ENCODE data around the gene COL13A1. TPM values are rescaled to one million over a fixed set of nuclear protein-coding genes. Genes with fewer than 3 reads are reported as not detected.

COL13A1 gene
- polyA plus RNA-seq, 1 donor = 25.8 TPM

DNA sequence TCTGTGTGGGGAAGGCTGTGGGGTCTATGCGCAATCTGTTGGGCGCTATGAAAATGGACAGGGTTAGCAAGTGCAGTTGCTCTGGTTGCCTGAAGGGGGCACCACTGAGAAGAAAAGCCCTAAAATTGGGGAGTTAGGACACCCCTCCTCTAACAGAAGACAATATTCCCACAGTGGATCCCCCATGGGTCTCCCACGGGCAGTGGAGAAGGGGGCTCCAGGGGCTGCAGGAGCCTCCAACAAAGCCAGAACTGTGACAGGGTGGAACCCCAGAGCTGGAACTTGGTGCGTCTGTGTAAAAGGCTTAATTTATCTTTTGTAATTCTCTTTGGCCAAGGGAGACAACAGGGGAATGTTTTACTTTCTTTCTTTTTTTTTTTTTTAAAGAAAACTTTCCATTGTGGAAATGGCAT lies 12.5 kb upstream of the COL13A1 start:
- no peak for DNase-seq

DNA sequence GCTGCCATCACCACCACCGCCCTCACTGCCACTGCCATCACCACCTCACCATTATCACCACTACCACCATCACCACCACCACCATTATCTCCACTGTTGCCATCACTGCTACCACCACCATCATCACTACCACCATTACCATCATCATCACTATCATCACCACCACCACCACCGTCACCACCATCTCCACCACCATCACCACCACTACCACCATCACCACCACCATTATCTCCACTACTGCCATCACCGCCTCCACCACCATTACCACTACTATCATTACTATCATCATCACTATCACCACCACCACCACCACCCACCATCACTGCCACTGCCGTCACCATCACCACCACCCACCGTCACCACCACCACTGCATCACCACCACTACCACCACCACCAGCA lies 9.9 kb upstream of the COL13A1 start:
- no peak for DNase-seq

- no peak for DNase-seq
Measured at GRCh38 chr10:69792341-69792740, 9.4 kb upstream of the COL13A1 start.

GRCh38 chr10:69794673-69795072 lies 7.0 kb upstream of the COL13A1 start:
- no peak for DNase-seq

DNA sequence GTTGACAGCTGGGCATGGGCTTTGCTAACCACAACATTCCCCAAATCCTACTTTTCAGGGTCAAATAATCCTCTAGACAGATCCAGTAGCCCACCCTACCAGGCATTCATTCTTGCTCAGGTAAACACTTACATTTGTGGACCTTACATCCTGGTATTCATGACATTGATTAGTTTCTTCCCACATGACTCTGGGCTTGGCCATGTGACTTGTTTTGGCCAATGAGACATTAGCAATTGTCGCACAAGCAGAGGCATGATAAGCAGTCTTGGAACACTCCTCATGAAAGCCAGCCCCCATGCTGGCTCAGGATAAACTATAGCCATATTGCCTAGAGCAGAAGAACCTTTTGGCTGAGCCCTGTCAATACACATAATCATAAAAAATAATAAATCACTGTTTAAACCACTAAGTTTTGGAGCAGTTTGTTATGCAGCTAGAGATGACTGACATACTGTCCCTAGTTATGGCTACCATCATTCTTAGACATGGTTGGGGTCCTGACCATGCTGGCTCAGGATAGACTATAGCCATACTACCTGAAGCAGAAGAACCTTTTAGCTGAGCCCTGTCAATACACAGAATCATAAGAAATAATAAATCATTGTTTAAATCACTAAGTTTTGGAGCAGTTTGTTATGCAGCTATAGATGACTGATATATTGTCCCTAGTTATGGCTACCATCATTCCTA lies 6.3 kb upstream of the COL13A1 start:
- DNase-seq = no peak

GRCh38 chr10:69797959-69798358 lies 3.7 kb upstream of the COL13A1 start:
- no peak for DNase-seq

GRCh38 chr10:69800109-69800508 lies 1.6 kb upstream of the COL13A1 start:
- DNase-seq = peak; percentile 80

DNA sequence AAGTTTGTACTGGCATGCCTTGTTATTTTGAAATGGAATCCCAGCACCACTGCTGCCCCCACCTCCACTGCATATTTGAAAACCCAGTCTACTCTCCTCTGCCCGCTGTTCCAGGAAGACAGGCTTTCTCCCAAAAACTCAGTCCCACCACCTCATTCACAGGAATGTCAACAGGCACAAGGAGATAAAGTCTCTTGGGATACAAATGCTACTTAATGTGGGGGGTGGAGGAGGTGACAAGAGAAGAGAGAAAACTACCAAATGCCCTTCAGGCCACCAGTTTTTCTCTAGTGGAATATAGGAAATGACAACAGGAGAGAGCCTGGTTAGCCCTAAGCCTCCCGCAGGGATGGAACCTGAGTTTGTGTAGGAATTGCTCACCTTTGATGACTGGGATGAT lies 1.0 kb upstream of the COL13A1 start:
- DNase-seq = no peak

DNA sequence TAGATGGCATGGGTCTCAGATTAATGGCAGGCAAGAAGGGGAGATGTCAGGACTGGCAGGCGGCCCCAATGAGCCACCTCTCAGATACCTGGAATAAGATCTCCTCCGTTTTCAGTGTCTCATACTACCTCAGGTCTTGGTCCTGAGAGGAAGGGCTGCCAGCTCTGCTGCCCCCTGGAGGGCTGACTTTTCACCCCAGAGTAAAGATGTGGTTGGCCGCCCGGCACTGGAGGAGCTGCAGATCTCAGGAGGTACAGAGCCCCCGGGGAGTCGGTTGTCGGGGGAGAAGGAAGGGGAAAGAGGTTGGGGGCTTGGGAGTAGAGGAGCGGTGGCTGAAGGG lies 642 bp upstream of the COL13A1 start:
- peak; percentile 54 for DNase-seq

DNA sequence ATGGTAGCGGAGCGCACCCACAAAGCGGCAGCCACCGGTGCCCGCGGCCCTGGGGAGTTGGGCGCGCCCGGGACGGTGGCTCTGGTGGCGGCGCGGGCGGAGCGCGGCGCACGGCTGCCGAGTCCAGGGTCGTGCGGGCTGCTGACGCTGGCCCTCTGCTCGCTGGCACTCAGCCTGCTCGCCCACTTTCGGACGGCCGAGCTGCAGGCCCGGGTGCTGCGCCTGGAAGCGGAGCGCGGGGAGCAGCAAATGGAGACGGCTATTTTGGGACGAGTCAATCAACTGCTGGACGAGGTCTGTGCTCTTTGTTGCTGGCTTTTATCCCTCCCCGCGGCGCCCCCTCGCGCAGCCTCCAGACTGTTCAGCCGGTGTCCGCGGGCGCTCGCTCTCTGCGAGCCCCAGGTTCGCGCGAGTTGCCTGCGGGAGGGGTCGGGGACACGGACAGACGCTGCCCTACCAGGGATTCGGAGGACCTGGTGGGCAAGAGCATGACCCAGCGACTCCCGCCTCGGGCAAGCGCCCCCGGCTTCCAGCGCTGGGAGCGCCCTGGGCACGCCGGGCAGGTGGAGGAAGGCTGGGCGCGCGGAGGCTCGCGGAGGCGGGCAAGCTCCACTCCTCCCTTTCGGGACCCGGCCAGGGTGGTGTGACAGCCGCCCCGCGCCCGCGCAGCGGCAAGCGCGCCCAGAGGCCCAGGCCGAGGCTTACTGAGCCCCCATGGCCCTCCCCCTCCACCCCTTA lies 887 bp downstream of the COL13A1 start:
- peak; percentile 55 for DNase-seq

DNA sequence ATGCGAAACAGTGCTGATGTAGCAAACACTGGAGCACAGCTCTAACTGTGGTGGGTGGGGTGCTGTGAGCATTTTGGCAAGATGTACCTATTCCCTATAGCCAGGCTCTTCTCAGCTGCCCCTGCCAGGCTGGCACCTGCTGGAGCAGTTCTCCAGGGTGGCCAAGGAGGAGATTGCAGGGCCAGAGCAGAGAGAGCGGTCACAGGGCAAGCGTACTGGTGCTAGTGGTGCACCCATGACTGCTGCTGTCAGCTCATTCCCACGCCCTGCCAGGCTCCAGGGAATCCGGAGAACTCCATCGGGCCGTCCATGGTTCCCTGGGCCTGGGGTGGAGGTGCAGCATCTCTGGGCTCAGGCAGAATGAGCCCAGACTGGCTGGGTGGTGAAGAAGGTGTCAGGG lies 2.1 kb downstream of the COL13A1 start:
- no peak for DNase-seq

DNA sequence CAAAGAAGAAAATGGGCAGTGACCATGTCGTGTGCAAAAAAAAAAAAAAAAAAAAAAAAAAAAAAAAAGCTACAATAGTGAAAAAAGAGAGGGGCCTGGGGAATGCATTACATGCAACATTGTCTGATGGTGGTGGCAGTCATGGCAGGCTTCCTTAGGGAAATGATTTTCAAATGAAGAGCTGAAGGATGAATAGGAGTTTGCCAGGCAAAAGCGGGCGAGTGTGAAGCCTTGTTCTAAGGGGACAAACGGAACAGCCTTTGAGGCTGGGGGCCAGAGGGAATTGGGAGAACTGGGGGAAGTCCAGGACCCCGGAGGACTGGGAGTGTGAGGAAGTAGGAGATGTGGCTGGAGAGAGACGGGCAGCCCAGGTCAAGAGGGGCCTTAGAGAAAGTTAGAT lies 3.1 kb downstream of the COL13A1 start:
- DNase-seq = no peak

GRCh38 chr10:69807122-69807521 lies 5.4 kb downstream of the COL13A1 start:
- DNase-seq = no peak

GRCh38 chr10:69807696-69808095 lies 6.0 kb downstream of the COL13A1 start:
- DNase-seq = no peak

GRCh38 chr10:69809318-69809717 lies 7.6 kb downstream of the COL13A1 start:
- no peak for DNase-seq

- no peak for DNase-seq
Measured at GRCh38 chr10:69810097-69810496, 8.4 kb downstream of the COL13A1 start.

DNA sequence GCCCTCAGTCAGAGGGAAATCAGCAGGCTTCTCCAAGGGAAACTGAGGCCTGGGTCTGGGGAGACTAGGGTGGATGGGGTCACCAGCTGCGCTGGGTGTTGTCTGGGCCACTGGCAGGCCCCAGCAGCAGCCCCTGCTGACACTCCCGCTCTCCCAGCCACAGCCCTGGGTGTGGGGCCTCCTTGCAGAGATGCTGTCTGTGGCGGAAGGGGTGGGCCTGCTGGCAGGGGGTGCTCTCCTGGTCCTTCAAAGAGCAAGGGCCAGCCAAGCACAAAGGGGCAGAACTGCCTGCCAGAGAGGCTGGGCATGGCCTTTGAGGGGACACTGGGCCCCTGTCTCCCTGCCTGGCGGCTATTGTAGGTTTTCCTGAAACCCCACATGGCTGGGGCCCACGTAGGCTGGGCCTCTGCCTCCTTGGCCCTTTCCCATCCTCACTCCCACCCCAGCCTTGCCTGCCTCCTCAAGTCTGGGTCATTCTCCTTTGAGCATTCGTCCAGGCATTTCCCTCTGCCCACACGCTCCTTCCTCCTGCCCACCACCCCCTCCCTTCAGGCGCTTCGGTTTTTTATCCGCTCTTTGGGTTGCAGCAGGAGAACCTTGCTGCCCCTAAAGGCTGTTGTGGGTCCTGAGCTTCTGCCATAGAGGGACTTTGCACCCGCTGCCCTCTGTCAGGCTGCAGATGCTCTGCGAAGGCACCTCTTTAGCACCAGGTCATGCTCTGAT lies 9.1 kb downstream of the COL13A1 start:
- no peak for DNase-seq

- no peak for DNase-seq
Measured at GRCh38 chr10:69813632-69814031, 11.9 kb downstream of the COL13A1 start.

DNA sequence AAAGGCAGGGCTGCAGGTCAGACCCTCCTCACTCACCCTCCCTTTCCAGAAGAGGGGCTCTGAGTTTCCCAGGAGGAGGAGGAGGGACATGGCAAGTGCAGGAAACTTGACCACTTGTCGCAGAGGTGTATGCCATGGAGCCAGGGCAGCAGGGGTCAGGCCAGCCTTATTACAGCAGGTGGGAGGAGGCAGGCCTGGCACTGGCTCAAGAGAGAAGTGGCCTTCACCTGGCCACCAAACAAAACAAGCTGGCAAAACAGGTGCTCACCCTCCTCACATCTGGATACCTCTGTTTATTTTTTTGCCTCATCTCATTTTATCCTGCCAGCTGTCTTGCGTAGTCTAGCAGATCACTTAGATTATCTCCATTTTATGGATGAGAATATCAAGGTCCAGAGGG lies 12.5 kb downstream of the COL13A1 start:
- DNase-seq = no peak

DNA sequence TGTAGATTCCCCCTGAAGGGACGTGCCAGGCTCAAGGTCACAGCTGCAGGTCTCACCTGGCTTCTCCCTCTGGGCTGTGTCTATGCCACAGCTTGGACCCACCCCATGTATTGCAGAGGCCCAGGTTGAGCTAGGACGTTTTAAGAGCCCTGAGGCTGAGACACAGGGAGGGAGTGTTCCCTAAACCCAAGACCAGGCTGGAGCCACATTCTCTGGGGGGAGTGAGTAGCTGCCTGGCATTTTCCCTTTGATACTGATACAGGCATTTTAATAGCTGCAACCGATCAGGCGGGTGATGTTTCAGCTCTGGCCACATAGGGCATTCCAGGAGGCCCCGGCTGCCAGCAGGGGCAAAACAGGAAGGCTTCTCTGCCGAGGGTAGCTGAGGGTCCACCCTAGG lies 13.4 kb downstream of the COL13A1 start:
- peak; percentile 51 for DNase-seq

DNA sequence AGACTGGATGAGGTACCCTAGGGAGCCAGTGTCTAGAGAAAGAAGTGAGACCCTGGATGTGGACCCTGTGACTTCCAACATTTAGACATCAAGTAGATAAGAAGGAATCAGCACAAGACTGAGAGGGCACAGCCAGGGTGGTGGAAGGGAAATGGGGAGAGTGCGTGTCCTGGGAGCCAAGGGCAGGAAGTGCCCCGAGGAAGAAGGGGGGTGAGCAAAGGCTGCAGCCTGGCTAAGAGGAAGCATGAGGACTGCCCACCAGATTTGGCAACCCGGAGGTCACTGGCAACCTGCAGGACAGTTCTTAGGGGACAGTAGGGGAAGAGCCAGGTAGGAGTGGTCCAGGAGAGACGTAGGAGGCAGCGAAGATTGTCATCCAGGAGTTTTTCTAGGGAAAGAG lies 14.8 kb downstream of the COL13A1 start:
- DNase-seq = no peak

- DNase-seq = no peak
Measured at GRCh38 chr10:69817078-69817581, 15.4 kb downstream of the COL13A1 start.

GRCh38 chr10:69818676-69819239 lies 17.1 kb downstream of the COL13A1 start:
- no peak for DNase-seq

Data from left kidney (tissue), 2 donors.